Activated CD4-positive, alpha-beta T cell treated with anti-CD3 and anti-CD28 coated beads, Interleukin-2, amount 50 U/mL, for 24 hours (primary cell): Measurements from ENCODE around the gene ATXN7.

Source experiments
- DNase-seq, 2 donors: peaks; one replicate each; pipeline ENCODE4 v3.0.0-alpha.2; 2020; ENCODE audit warnings: low read depth in 1 of 2, low spot score in 1 of 2

The ATXN7 gene

DNA sequence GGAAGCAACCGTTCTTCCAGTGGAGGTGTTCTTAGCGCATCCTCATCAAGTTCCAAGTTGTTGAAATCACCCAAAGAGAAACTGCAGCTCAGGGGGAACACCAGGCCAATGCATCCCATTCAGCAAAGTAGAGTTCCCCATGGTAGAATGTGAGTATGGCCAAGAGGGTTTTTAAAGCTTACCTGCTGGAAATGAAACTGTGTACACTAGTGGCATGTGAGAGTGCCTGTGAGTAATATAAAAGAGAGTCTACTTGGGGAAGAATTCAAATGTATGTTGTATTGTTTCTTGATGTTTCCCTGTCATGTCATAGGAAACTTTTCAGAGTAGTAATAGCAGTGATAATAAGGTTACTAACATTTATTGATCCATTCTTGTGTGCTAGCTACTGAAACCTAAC lies 116.4 kb downstream of the ATXN7 start:
- no peak for DNase-seq

DNA sequence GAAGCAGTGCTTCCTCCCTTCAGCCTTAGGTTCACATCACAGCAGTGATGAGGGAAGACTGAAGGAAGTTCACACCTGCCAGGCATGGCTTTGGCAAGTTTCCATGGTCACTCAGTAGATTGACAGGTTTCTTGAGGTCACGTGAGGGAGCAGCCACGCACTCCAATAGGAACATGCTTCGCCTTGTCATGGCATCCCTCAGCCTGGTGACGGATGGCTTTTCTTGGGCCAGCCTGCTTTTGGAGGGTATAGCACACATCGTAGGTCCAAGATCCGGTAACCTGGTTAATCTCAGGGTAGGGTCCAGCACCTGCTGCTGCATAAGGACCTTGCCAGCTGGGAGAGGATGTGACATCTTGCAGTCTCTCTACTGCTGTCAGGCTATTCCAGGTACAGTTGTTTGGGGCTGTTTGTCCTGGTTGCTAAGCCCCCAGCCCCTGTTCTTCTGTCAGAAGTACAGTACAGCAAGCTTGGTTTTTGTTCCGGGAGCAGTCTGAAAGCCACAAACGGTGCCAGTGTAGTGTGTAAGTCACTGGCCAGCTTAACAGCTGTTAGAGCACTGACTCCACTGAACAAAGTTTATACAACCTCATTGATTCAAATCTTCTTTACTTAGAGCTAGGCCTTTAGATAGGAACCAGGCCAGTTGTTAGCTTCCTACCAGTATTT lies 117.3 kb downstream of the ATXN7 start:
- no peak for DNase-seq

- no peak for DNase-seq
Observed at GRCh38 chr3:63981980-63982379, 118.3 kb downstream of the ATXN7 start.

DNA sequence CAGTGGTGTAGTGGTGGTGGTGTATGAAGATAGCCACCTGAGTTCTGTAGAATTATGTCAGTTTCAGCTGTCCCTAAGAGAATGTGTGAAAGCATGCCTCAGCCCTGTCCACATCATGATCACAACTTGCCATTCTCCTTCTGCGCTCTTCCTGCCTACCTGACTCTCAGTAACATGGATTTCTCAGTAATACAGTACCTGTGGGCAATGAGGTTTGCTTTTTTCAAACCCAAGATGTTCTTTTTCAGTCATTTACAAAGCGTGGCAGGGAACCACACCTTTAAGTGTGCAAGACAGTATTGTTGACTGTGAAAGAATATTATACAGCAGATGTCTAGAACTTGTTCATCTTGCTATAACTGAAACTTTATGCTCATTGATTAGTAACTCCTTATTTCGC lies 120.7 kb downstream of the ATXN7 start:
- DNase-seq = no peak

DNA sequence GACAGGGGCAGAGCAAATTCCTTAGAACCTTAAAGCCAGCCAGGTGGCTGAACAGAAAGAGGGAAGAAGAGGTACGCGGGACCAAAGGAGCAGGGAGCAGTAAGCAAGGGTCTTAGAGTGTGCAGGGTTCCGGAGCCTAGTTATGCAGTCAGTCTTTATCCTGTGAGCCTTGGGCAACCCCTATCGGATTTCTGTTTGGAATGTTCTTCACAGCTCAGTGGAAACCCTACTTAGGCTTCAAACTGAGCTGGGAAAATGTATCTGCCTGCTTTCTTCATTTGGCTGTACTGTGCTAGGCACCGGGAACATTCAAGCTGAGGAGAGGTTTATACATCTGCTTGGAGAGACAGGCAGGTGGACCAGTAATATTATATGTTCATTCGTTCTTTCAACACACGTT lies 122.5 kb downstream of the ATXN7 start:
- DNase-seq = no peak

- DNase-seq = no peak
Observed at GRCh38 chr3:63986831-63987230, 123.2 kb downstream of the ATXN7 start.

GRCh38 chr3:63988943-63989342 lies 125.3 kb downstream of the ATXN7 start:
- DNase-seq = no peak

GRCh38 chr3:63990204-63990603 lies 126.5 kb downstream of the ATXN7 start:
- DNase-seq = no peak

DNA sequence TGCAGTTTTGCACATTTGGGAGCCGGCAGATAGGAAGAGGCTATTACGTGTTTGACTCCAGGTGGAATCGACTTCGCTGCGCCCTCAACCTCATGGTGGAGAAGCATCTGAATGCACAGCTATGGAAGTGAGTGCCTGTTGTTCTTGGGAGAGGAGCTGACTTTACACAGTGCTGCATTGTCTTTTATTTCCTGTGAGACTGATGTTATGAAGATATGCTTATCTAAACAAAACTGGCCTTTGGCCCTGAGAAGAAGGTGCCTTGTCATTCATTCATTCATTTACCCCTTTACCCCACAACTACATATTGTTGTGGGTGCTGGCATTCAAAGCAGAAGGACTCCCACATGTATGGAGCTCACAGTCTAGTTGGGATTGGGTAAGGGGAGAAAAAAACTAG lies 127.1 kb downstream of the ATXN7 start:
- no peak for DNase-seq

GRCh38 chr3:63991666-63992065 lies 128.0 kb downstream of the ATXN7 start:
- DNase-seq = no peak

DNA sequence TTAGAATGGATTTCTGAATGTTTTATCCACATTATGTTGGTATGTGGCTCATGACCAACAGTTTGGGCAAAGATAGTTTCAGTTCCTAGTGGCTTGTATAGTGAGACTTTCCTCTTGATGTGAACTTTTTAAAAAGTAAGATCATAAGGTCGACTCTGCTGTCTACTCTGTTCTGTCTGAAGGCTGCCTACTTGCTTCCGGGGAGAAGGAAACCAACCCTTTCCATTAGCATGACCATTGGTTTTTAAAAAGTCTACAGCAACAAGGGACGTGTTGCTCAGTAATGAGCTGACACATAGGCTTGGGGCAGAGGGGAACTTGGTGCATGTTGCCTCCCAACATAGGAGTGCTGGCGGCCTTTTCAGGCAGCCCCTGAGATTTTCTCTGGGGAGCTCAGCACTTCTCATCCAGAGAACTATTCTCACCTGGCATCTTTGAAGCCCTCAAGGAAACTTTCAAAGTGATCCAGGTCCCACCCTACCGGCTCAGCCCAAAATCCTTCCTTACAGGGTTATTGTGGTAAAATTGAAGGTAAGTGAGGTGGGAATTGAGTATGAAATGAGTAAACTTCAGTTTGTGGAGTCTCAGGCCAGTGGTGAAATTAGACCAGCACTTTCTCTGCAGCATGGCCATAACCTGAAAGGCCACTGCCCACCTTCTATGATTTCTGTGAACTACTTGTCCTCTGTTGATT lies 129.0 kb downstream of the ATXN7 start:
- no peak for DNase-seq

DNA sequence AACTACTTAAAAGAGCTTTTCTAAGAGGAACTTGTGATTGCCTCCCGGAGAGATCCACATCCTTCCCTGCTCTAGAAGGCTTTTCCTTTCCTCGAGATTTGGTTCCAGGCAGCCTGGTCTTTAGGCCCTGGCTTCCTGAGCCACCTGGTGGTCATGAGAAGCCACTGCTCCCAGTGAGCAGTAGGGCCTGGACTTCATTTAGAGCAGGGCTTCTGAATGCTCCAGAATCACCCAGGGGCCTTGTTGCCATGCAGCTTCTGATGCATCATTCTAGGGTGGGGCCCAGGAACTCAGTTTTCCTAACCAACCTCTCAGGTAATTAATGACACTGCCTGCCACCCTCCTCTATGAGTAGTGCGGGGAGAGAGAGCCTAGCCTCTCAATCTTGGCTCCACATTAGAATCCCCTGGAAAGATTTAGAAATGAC lies 130.0 kb downstream of the ATXN7 start:
- DNase-seq = peak; percentile 14 to 32

GRCh38 chr3:63995086-63995485 lies 131.4 kb downstream of the ATXN7 start:
- no peak for DNase-seq

DNA sequence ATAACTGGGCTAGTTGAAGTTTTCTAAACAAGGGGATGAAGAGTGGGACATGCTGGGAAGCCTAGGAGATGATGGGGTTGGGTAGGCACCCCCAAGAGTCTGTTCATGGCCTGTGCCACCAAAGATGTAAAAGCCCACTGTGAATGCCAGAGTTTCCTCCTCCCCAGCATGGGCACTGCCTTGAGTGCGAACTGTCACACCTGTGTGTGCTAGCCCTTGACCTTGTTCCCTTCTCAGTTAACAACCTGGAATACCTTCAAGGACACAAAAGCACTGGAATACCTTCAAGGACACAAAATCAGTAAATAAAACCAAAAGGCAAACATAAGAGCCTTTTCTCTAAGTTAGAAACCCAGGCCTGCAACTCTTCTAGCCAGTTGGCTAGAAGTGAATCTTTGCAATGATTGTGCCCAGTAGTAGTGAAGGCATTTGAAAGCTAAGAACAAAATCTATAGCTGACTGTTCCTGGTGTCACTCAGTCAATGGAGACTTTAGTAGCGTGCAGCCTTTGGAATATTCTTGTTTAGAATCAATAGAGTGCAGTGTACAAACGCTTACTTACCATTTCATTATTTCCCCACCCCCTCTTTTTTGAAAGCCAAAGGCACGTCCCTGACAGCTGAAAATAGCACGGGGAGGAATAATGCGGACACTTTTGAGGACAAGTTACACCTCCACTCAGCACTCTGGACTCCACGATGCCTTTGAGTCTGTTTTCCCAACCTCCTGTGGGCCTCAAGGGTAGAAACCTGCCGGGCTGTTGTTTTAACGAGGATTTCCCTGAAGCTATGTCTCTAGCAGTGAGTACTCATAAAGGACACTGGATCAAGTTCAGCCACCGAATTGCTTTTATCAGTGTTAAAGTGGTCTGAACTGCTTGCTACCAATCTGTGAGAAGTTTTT lies 135.4 kb downstream of the ATXN7 start:
- no peak for DNase-seq

- no peak for DNase-seq
Observed at GRCh38 chr3:64000453-64001055, 136.9 kb downstream of the ATXN7 start.

- DNase-seq = no peak
Observed at GRCh38 chr3:64002233-64002632, 138.6 kb downstream of the ATXN7 start.

DNA sequence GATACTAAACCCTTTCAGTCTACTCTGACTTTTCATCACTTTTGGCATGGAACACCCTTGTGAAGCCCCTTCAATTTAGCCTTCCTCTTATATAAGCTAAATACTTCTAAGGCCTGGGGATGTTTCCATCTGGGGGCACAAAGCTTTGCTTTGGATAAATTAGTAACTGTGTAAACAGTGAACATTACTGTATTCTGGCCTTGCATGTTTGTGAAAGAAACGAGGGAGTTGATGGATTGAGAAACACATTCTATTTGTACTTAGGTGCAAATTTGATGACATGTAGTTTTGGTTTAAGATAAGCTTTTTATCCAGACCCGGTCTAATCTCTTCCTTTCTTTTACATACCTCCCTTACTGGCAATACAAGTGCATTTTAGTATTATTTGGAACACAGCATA lies 139.9 kb downstream of the ATXN7 start:
- DNase-seq = no peak

- no peak for DNase-seq
Observed at GRCh38 chr3:64008017-64008416, 144.3 kb downstream of the ATXN7 start.

DNA sequence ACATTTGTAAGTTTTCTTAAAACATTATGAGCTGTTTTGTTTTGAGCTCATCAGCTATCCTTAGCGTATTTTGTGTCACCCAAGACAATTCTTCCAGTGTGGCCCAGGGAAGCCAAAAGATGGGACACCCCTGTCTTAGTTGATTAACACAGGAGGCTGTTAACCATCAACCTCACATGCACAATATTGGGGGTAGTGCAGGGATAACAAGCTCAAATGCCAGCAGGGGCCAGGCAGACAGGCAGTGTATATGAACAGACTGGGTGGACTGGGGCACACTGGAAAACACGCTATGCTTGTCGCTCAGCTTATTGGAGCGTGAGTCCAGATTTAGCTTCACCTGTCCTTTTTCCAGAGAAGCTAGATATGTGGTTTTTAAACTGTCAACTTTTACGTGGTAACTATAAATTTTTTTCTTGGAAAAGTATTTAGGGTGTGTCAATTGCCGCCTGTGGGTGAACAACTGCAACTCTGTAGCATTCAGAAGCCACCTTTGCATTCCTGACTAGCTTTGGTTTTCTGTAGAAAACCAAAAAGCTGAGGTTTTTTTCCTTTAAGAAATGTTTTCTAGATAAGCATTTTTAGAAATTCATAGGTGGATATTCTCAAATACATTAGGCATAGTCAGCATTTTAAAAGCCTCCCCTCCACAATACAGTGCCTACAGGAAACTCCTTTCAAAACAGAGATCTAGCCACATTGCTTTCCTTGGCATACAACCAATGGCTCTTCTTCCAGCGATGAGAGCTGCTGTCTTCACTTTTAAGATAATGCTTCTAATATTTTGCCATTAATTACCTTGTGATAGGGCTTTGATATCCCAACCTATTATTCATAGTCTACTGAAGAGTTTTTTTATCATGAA lies 145.1 kb downstream of the ATXN7 start:
- no peak for DNase-seq

- DNase-seq = no peak
Observed at GRCh38 chr3:64009528-64009927, 145.9 kb downstream of the ATXN7 start.

DNA sequence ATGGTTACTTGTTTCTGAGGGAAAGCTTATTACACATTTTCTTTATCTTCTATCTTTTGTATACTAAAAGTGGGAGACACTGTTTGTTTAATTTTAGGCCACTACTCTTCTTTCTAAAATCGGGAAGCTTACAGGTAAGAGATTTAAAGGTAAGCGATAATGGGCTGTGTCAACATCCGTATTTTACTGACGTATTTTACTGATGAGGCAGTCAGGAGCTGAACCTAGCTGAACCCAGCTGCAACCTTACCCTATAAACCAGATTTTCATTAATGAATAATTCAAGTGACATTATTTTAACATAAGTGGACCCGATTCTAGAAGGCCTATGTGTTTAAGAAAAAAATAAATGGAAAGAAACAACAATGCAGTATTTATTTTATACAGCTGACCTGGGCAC lies 146.5 kb downstream of the ATXN7 start:
- DNase-seq = no peak
